ENCODE data around the gene TBC1D16.

- TF ChIP-seq CTCF (IDR thresholded peaks at IDR 0.05 in 2 of 3, conservative IDR thresholded peaks at IDR 0.05 in 1 of 3; ENCODE audit: control insufficient read depth in 2 of 3, extremely low read depth in 1 of 3, insufficient read depth in 1 of 3, low read depth in 3 of 3, low read length in 3 of 3): no peak
- no peak for TF ChIP-seq E2F4 (IDR thresholded peaks at IDR 0.05; ENCODE audit: low read depth, low read length)
- TF ChIP-seq TBL1XR1 (IDR thresholded peaks at IDR 0.05; ENCODE audit: low read depth, low read length): no peak
- no peak for TF ChIP-seq EZH2 (IDR thresholded peaks at IDR 0.05; ENCODE audit: borderline replicate concordance, control insufficient read depth, low read depth, low read length)
- TF ChIP-seq CUX1 (IDR thresholded peaks at IDR 0.05; ENCODE audit: insufficient replicate concordance, low read depth, low read length): no peak
- TF ChIP-seq RAD21 (IDR thresholded peaks at IDR 0.05; ENCODE audit: insufficient read depth, low read depth, low read length): no peak
- no peak for TF ChIP-seq POLR2A (IDR thresholded peaks at IDR 0.05; ENCODE audit: low read depth, low read length)
- TF ChIP-seq FOXK2 (IDR thresholded peaks at IDR 0.05): no peak
- TF ChIP-seq NR2C2 (IDR thresholded peaks at IDR 0.05; ENCODE audit: borderline replicate concordance, control insufficient read depth, insufficient read length, low read depth): no peak
- no peak for TF ChIP-seq ZBTB33 (IDR thresholded peaks at IDR 0.05)
- no peak for TF ChIP-seq NFYA (IDR thresholded peaks at IDR 0.05; ENCODE audit: borderline replicate concordance, low read depth, low read length)
These were observed 120.6 kb downstream of the TBC1D16 start for GRCh38 chr17:79914813-79915740.

Measured in GM12878 (cell line).